Activated CD4-positive, alpha-beta memory T cell treated with anti-CD3 and anti-CD28 coated beads, Interleukin-2, amount 10 ng/mL, durations not matched to agents 7 days and 5 days (primary cell): ENCODE measurements around the gene ZNHIT3. TPM values are rescaled to one million over a fixed set of nuclear protein-coding genes. Genes with fewer than 3 reads are reported as not detected.
"Not testable (repeated sequence)": the region's sequence is repeated elsewhere in the genome, so short reads cannot be mapped to it uniquely, and the experiment has no call there.

Experiments used
- CTCF ChIA-PET: fragments of 350-600 bp; sonication (Branson Sonifier 250); formaldehyde crosslinking; loops from one replicate; lab custom pipeline; 2021; ENCODE audit warnings: antibody characterized with exemption, inconsistent platforms; lab: Charles Lee
- POLR2A ChIA-PET: fragments of 350-600 bp; sonication (Branson Sonifier 250); formaldehyde crosslinking; loops from one replicate; lab custom pipeline; 2021; ENCODE audit warnings: antibody characterized with exemption; lab: Charles Lee
- DNase-seq: peaks from one replicate; pipeline ENCODE4 v3.0.0-alpha.2; 2020
- H3K27ac Mint-ChIP-seq: one replicate; pipeline ENCODE4 v1.8.0; 2021; ENCODE audit warnings: mild to moderate bottlenecking, mixed read lengths
- H3K27me3 Mint-ChIP-seq: one replicate; pipeline ENCODE4 v1.8.0; 2021; ENCODE audit warnings: mixed read lengths
- H3K36me3 Mint-ChIP-seq: one replicate; pipeline ENCODE4 v1.8.0; 2021; ENCODE audit warnings: low read depth, mixed read lengths
- H3K4me1 Mint-ChIP-seq: one replicate; pipeline ENCODE4 v1.8.0; 2021; ENCODE audit warnings: mixed read lengths
- H3K4me3 Mint-ChIP-seq: one replicate; pipeline ENCODE4 v1.8.0; 2021; ENCODE audit warnings: mild to moderate bottlenecking, mixed read lengths
- H3K9me3 Mint-ChIP-seq: one replicate; pipeline ENCODE4 v1.8.0; 2021; ENCODE audit warnings: mixed read lengths
- total RNA-seq, 2 experiments: library from RNA; stranded (reverse); gene quantifications; one replicate each; pipeline ENCODE4 v1.2.3, GENCODE V29; 2021

ZNHIT3 gene
- total RNA-seq: 10 to 100 TPM; 38.1 to 38.9 TPM

- peaks cover 55% of the 10 kb centered on the region for H3K4me1 Mint-ChIP-seq
- no peaks in the 10 kb centered on the region for H3K9me3 Mint-ChIP-seq
- peaks cover 22% of the 10 kb centered on the region for H3K36me3 Mint-ChIP-seq
- POLR2A ChIA-PET: interaction anchor here (0.8 to 2.6 kb wide), 8 partner anchors 9 to 556 kb away, joined by 3 to 21 read pairs (median 4); partner anchors contain the start of genes GGNBP2, MYO19, PIGW and RDM1
- peaks cover 10% of the 10 kb centered on the region for H3K27me3 Mint-ChIP-seq
- peak; percentile 94 for DNase-seq
- H3K4me3 Mint-ChIP-seq: peak within 1 kb of the TSS; percentile 99
- peak within 1 kb of the TSS; percentile 96 for H3K27ac Mint-ChIP-seq
- CTCF ChIA-PET: no interaction called here
Observed at GRCh38 chr17:36486204-36487194, at the start of gene ZNHIT3. TSS of gene ZNHIT3 (plus strand) at chr17:36486681. CDS start at chr17:36486700, 19 bp downstream.

- H3K9me3 Mint-ChIP-seq, H3K4me1 Mint-ChIP-seq, H3K27me3 Mint-ChIP-seq, H3K4me3 Mint-ChIP-seq, POLR2A ChIA-PET, DNase-seq, H3K27ac Mint-ChIP-seq, H3K36me3 Mint-ChIP-seq, CTCF ChIA-PET: not testable (repeated sequence)
Observed at GRCh38 chr17:36441792-36442191, 44.7 kb upstream of the ZNHIT3 start.

- Mint-ChIP-seq H3K27me3 (no peaks in the 10 kb centered on the region), H3K36me3 (no peaks in the 10 kb centered on the region), H3K9me3 (no peaks in the 10 kb centered on the region), H3K4me1 (no peaks in the 10 kb centered on the region), H3K4me3 (no peak overlapping the region), H3K27ac (no peak overlapping the region)
- no peak for DNase-seq
- ChIA-PET CTCF (no interaction called here), POLR2A (no interaction called here)
Observed at GRCh38 chr17:36443777-36444176, 42.7 kb upstream of the ZNHIT3 start.

- H3K27ac Mint-ChIP-seq, POLR2A ChIA-PET, CTCF ChIA-PET, H3K9me3 Mint-ChIP-seq, H3K27me3 Mint-ChIP-seq, H3K36me3 Mint-ChIP-seq, H3K4me1 Mint-ChIP-seq, H3K4me3 Mint-ChIP-seq, DNase-seq: not testable (repeated sequence)
Observed at GRCh38 chr17:36449997-36450396, 36.5 kb upstream of the ZNHIT3 start.

- CTCF ChIA-PET, H3K36me3 Mint-ChIP-seq, H3K9me3 Mint-ChIP-seq, POLR2A ChIA-PET, H3K4me1 Mint-ChIP-seq, H3K27me3 Mint-ChIP-seq, DNase-seq, H3K4me3 Mint-ChIP-seq, H3K27ac Mint-ChIP-seq: not testable (repeated sequence)
Observed at GRCh38 chr17:36452888-36453287, 33.6 kb upstream of the ZNHIT3 start.

GRCh38 chr17:36457701-36458100 is 28.8 kb upstream of the ZNHIT3 start:
- H3K36me3 Mint-ChIP-seq, H3K4me1 Mint-ChIP-seq, DNase-seq, H3K4me3 Mint-ChIP-seq, CTCF ChIA-PET, H3K9me3 Mint-ChIP-seq, POLR2A ChIA-PET, H3K27ac Mint-ChIP-seq: not testable (repeated sequence)
- H3K27me3 Mint-ChIP-seq: peaks cover 15% of the 10 kb centered on the region

GRCh38 chr17:36459045-36459444 is 27.4 kb upstream of the ZNHIT3 start:
- Mint-ChIP-seq H3K4me1 (no peaks in the 10 kb centered on the region), H3K9me3 (no peaks in the 10 kb centered on the region), H3K27ac (no peak overlapping the region), H3K36me3 (no peaks in the 10 kb centered on the region), H3K27me3 (peaks cover 22% of the 10 kb centered on the region), H3K4me3 (no peak overlapping the region)
- ChIA-PET POLR2A (no interaction called here), CTCF (no interaction called here)
- no peak for DNase-seq

GRCh38 chr17:36459601-36460000 is 26.9 kb upstream of the ZNHIT3 start:
- no peaks in the 10 kb centered on the region for H3K4me1 Mint-ChIP-seq
- ChIA-PET POLR2A (no interaction called here), CTCF (no interaction called here)
- H3K27ac Mint-ChIP-seq: no peak overlapping the region
- no peak for DNase-seq
- H3K36me3 Mint-ChIP-seq: no peaks in the 10 kb centered on the region
- H3K27me3 Mint-ChIP-seq: peaks cover 22% of the 10 kb centered on the region
- H3K9me3 Mint-ChIP-seq: no peaks in the 10 kb centered on the region
- H3K4me3 Mint-ChIP-seq: no peak overlapping the region

- no peak overlapping the region for H3K4me3 Mint-ChIP-seq
- no peaks in the 10 kb centered on the region for H3K9me3 Mint-ChIP-seq
- CTCF ChIA-PET: no interaction called here
- DNase-seq: no peak
- H3K4me1 Mint-ChIP-seq: no peaks in the 10 kb centered on the region
- no peaks in the 10 kb centered on the region for H3K36me3 Mint-ChIP-seq
- H3K27ac Mint-ChIP-seq: no peak overlapping the region
- H3K27me3 Mint-ChIP-seq: peaks cover 28% of the 10 kb centered on the region
- POLR2A ChIA-PET: no interaction called here
Observed at GRCh38 chr17:36460265-36460937, 26.1 kb upstream of the ZNHIT3 start.

- peaks cover 33% of the 10 kb centered on the region for H3K27me3 Mint-ChIP-seq
- H3K36me3 Mint-ChIP-seq: no peaks in the 10 kb centered on the region
- no peaks in the 10 kb centered on the region for H3K9me3 Mint-ChIP-seq
- no peak overlapping the region for H3K27ac Mint-ChIP-seq
- ChIA-PET POLR2A (no interaction called here), CTCF (no interaction called here)
- no peak for DNase-seq
- H3K4me3 Mint-ChIP-seq: no peak overlapping the region
- no peaks in the 10 kb centered on the region for H3K4me1 Mint-ChIP-seq
Observed at GRCh38 chr17:36461330-36462110, 25.0 kb upstream of the ZNHIT3 start.

GRCh38 chr17:36463916-36464764 is 22.3 kb upstream of the ZNHIT3 start:
- POLR2A ChIA-PET: no interaction called here
- Mint-ChIP-seq H3K27ac (no peak overlapping the region), H3K4me3 (no peak overlapping the region), H3K27me3 (peaks cover 40% of the 10 kb centered on the region), H3K4me1 (no peaks in the 10 kb centered on the region), H3K36me3 (no peaks in the 10 kb centered on the region), H3K9me3 (no peaks in the 10 kb centered on the region)
- CTCF ChIA-PET: no interaction called here
- peak; percentile 74 for DNase-seq

- H3K9me3 Mint-ChIP-seq: no peaks in the 10 kb centered on the region
- H3K27ac Mint-ChIP-seq: no peak overlapping the region
- POLR2A ChIA-PET: no interaction called here
- no peak for DNase-seq
- CTCF ChIA-PET: no interaction called here
- peaks cover 40% of the 10 kb centered on the region for H3K27me3 Mint-ChIP-seq
- H3K4me3 Mint-ChIP-seq: no peak overlapping the region
- H3K4me1 Mint-ChIP-seq: no peaks in the 10 kb centered on the region
- no peaks in the 10 kb centered on the region for H3K36me3 Mint-ChIP-seq
Observed at GRCh38 chr17:36464765-36465088, 21.8 kb upstream of the ZNHIT3 start.
